ENCODE measurements around the gene CRADD. TPM values are rescaled to one million over a fixed set of nuclear protein-coding genes. Genes with fewer than 3 reads are reported as not detected.
"Not testable (repeated sequence)": the region's sequence is repeated elsewhere in the genome, so short reads cannot be mapped to it uniquely, and the experiment has no call there.

The CRADD gene
- total RNA-seq, 4 donors from 2014 or later: 43.7 to 76.1 (median 51.0) TPM

- no peak overlapping the region for H3K4me3 ChIP-seq (replicated peaks in 1 of 3)
- H3K4me1 ChIP-seq: peaks cover 5 to 14% of the 10 kb centered on the region in 2 donors
- no peak for TF ChIP-seq CTCF (IDR thresholded peaks at IDR 0.05)
- TF ChIP-seq POLR2A (IDR thresholded peaks at IDR 0.05): no peak
- H3K36me3 ChIP-seq: no peaks in the 10 kb centered on the region
- no peaks in the 10 kb centered on the region for H3K9me3 ChIP-seq
- 79 to 85% methylated on average over 2 of the region's 2 CpGs for WGBS, 2 donors
- H3K27me3 ChIP-seq: no peaks in the 10 kb centered on the region
- intact Hi-C loops (cut with DNase I): no loop called here
- DNase-seq: no peak
- no peak overlapping the region for H3K27ac ChIP-seq
Observed at GRCh38 chr12:93883436-93884154, 206.4 kb downstream of the CRADD start.

GRCh38 chr12:93884794-93885460, 207.8 kb downstream of the CRADD start:
- Histone ChIP-seq H3K36me3 (no peaks in the 10 kb centered on the region), H3K9me3 (no peaks in the 10 kb centered on the region), H3K4me3 (replicated peaks in 1 of 3) (no peak overlapping the region), H3K27ac (no peak overlapping the region), H3K4me1 (peaks cover 5 to 12% of the 10 kb centered on the region in 2 donors), H3K27me3 (no peaks in the 10 kb centered on the region)
- WGBS, 2 donors: 80 to 86% methylated on average over 5 of the region's 5 CpGs
- no peak for DNase-seq
- intact Hi-C loops (cut with DNase I): no loop called here
- TF ChIP-seq CTCF (IDR thresholded peaks at IDR 0.05) (no peak), POLR2A (IDR thresholded peaks at IDR 0.05) (no peak)

- H3K4me1 ChIP-seq; intact Hi-C loops (cut with DNase I); H3K36me3 ChIP-seq; DNase-seq; H3K27ac ChIP-seq; H3K27me3 ChIP-seq; H3K4me3 ChIP-seq (replicated peaks in 1 of 3); H3K9me3 ChIP-seq: not testable (repeated sequence)
- WGBS, 2 donors: 97 to 99% methylated on average over 7 of the region's 7 CpGs
Observed at GRCh38 chr12:93885973-93886532, 208.9 kb downstream of the CRADD start.

- no peak for DNase-seq
- 82 to 87% methylated on average over 18 of the region's 18 CpGs for WGBS, 2 donors
- Histone ChIP-seq H3K9me3 (no peaks in the 10 kb centered on the region), H3K4me3 (replicated peaks in 1 of 3) (no peak overlapping the region), H3K4me1 (no peaks in the 10 kb centered on the region), H3K27me3 (no peaks in the 10 kb centered on the region), H3K27ac (no peak overlapping the region), H3K36me3 (no peaks in the 10 kb centered on the region)
- intact Hi-C loops (cut with DNase I): no loop called here
- TF ChIP-seq CTCF (IDR thresholded peaks at IDR 0.05) (no peak), POLR2A (IDR thresholded peaks at IDR 0.05) (no peak)
Observed at GRCh38 chr12:93886533-93887511, 209.6 kb downstream of the CRADD start.

GRCh38 chr12:93888964-93889363, 211.8 kb downstream of the CRADD start:
- intact Hi-C loops (cut with DNase I): no loop called here
- no peaks in the 10 kb centered on the region for H3K27me3 ChIP-seq
- no peaks in the 10 kb centered on the region for H3K36me3 ChIP-seq
- no peak overlapping the region for H3K27ac ChIP-seq
- H3K4me1 ChIP-seq: peaks cover 7 to 11% of the 10 kb centered on the region in 2 donors
- DNase-seq: no peak
- no peak overlapping the region for H3K4me3 ChIP-seq (replicated peaks in 1 of 3)
- TF ChIP-seq POLR2A (IDR thresholded peaks at IDR 0.05) (no peak), CTCF (IDR thresholded peaks at IDR 0.05) (no peak)
- no peaks in the 10 kb centered on the region for H3K9me3 ChIP-seq
- whole genome bisulfite sequencing, 2 donors: 93% methylated on average over 3 of the region's 3 CpGs

All from thyroid gland (tissue), 4 donors.